Hematopoietic multipotent progenitor cell treated with erythropoietin and hydrocortisone succinate and interleukin-3 and kit ligand, for 6 days (in vitro differentiated cells): ENCODE data around the gene PMIS2.

Experiments used
- DNase-seq: peaks from one replicate; pipeline ENCODE4 v3.0.0-alpha.2; 2015

Gene PMIS2

GRCh38 chr19:35585848-35586247 is at the start of gene PMIS2:
TSS of gene PMIS2 (plus strand) at chr19:35586173. CDS start at chr19:35586260, 87 bp downstream.
- peak; percentile 42 for DNase-seq

DNA sequence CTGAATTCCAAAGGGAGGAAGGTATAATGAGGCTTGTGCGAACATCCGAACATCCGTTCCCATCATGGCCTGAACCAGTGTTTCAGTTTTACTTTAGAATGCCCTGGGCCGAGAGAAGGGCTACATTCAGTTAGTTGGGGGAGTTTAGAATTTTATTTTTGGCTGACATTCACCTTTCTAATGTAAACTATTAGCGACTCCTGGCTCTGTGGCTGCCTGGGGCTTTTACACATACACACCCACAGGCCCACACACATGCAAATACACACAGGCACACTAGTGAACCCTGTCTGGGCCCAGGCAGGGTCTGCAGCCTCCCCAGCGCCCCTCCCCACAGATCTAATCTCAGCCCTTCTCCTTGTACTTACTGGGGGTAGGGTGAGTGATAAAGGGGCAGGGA is 46.7 kb upstream of the PMIS2 start:
- DNase-seq: no peak

DNA sequence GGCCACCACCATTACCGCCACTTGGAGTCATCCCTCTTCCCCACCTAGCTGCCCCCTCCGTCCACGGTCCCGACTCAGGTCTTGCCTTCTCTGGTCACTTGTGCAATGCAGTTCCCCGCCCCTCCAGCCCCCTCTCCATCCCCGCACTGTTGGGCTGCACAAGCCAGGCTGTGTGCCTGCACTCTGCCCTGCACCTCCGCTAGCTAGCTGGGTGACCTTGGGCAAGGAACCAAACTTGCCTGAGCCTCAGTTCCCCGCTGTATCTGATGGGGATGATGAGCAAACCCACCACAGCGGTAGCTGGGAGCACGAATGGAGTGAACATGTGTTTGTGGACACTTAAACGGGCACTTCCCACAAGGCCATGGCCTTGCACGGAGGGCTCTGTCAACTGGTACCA is 46.1 kb upstream of the PMIS2 start:
- no peak for DNase-seq

DNA sequence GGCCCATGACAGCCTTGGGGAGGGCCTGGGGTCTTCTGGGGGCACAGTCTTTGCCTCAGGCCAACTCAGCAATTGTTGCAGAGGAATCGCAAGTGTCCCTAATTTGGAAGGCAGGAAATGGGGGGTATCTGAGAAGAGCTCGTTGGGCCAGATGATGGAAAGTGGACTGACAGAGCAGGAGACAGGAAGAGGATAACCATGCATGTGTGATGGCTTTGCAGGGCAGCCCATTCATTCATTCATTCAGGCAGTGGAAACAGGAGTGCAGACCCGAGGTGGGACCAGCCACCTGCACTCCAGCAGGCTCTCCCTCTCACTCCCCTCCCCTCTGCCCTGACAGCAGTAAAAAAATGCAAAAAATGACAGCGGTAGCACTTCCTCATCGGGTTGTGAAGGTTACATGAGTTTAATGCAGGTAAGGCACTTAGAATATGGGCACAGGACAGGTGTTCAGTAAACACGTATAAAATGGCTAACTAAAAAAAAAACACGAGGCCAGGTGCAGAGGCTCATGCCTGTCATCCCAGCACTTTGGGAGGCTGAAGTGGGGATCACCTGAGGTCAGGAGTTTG is 45.5 kb upstream of the PMIS2 start:
- no peak for DNase-seq

DNA sequence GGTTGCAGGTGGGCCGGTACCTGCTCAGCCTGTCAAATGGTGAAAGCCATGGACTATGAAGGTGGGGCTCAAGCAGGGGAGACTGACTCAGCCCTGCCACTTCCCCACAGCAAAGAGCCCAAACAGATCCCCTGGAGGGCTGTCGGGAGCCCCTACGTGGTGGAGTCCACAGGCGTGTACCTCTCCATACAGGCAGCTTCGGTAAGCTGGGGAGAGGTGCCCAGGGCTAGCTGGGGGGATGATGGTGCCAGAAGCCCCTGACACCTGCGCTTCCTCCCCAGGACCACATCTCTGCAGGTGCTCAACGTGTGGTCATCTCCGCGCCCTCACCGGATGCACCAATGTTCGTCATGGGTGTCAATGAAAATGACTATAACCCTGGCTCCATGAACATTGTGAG is 43.8 kb upstream of the PMIS2 start:
- no peak for DNase-seq

- DNase-seq: no peak
Observed at GRCh38 chr19:35543280-35544109, 42.5 kb upstream of the PMIS2 start.

DNA sequence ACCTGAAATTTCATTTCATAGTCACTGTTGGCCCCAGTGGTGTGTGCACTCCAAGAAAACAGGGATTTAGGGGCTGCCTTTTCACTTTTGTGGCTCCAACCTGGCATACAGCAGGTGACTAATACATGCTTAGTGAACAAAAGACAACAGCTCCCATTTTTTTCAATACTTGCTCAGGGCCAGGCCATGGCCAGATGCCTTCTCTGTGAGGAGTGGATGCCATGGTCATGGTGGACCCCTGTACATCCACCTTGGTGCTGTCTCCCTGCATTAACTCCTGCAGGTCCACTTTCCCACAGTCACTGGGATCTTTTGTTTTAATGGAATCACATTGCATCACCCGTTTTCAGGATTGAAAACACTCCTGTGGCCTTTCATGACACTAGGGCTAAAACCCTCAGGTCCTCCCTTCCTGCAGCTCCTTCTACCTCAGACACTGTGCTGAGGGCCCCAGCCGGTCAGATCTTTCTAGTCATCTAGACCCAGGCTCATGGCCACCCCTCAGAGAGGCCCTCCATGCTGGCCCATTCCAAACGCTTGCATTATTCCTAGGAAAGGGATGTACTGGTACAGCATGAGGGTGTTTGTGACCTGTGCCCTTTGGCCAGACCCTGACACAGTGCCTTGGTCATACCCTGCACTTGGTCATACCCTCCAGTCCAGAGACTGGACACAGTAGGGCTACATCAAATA is 41.7 kb upstream of the PMIS2 start:
- DNase-seq: no peak

DNA sequence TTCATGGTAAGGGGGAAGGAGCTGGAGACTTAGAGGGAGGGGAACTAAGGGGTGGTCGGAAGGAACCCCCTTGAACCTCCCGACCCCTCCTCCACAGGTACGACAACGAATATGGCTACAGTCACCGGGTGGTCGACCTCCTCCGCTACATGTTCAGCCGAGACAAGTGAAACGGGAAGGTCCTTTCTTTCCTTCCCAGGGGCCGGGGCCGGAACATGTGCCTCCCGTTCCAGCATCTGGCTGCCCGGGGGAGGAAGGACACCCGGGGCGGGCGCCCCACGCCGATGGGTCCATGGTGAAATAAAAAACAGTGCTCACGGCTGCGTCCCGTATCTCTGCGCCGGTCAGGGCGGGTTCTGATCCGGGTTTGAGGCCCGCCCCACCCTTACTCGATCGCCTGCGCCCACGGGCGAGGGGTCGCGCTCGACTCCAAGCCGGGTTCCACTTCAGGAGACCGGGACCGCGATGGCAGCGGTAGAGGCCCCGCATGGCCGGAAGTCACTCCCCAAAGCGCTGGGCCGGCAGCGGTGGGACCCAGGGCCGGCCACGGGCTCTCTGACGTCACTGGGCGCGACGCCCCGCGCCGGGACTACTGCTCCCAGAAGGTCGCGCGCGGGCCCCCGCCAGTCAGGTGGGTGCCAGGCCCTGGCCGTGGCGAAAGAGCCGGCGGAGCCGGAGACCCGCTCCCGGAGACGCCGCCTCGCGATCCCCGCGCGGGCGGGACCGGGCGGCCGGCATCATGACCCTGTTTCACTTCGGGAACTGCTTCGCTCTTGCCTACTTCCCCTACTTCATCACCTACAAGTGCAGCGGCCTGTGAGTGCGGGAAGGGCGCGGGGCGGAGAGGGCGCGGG is 40.7 kb upstream of the PMIS2 start, which contains the start of gene TMEM147:
TMEM147 (plus strand) TSS at position 626 of the 854 bp plus-strand sequence; CDS start at position 740, 114 bp downstream.
- peak; percentile 94 for DNase-seq

DNA sequence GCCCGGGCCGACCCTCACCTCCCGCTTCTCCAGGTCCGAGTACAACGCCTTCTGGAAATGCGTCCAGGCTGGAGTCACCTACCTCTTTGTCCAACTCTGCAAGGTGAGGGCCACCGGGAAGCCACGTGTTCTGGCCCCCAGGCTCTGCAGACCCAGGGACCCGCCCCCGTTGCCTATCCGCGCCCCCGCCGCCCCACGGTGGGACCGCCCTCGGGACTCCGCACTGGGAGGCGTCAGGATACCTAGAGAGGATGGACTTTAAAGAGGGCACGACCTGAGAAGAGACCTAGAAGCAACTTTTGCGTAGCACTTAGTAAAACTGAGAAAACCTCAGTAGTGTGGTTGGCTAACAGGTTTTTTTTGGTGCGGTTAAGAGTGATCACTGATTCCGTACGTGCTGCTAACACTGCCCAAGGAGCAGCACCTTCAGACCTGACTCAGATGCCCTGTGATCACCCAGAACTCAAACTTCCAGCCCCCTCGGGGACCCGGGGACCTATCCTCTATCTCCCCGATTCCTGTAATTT is 40.1 kb upstream of the PMIS2 start:
- peak; percentile 61 for DNase-seq

DNA sequence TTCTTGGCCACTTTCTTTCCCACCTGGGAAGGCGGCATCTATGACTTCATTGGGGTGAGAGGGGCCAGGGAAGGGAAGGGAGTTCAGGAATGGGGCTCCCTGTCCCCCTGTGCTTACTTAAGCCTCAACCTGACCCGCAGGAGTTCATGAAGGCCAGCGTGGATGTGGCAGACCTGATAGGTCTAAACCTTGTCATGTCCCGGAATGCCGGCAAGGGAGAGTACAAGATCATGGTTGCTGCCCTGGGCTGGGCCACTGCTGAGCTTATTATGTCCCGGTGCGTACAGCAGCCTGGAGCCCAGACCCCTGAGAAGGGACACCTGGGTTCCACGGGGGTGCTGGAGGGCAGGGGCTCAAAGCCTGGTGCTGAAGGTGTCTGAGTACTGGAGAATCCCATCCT is 39.4 kb upstream of the PMIS2 start:
- no peak for DNase-seq

- DNase-seq: peak; percentile 94
Observed at GRCh38 chr19:35549174-35549788, 36.7 kb upstream of the PMIS2 start.

DNA sequence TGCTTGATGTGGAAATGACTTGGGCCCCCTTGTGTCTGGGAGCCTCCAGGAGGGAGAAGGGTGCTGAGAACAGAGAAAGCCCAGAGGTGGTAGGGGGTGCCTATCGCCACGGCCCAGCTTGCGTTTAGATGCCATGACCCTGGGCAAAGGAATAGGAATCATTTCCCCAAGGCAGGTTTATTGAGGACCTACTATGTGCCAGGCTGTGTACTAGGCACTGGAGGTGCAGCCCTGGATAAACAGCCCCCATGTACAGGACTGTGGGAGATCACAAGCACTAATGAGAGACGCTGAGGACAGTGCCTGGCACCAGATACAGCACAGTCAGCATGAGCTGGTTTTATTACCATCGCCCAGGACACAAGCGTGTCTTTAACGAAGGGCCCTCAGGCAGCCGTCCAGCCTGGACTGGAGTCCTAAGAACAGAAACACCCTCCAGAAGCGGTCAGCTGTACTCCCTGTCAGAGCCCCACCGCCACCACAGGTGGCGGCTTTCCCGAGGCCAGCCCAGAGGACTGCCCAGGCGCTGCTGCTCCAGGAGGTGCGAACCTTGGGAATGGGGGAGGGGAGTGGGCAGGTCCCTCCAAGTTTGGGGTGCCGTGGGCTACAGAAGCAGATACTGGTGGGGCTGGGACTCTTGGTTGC is 36.0 kb upstream of the PMIS2 start:
- DNase-seq: no peak

DNA sequence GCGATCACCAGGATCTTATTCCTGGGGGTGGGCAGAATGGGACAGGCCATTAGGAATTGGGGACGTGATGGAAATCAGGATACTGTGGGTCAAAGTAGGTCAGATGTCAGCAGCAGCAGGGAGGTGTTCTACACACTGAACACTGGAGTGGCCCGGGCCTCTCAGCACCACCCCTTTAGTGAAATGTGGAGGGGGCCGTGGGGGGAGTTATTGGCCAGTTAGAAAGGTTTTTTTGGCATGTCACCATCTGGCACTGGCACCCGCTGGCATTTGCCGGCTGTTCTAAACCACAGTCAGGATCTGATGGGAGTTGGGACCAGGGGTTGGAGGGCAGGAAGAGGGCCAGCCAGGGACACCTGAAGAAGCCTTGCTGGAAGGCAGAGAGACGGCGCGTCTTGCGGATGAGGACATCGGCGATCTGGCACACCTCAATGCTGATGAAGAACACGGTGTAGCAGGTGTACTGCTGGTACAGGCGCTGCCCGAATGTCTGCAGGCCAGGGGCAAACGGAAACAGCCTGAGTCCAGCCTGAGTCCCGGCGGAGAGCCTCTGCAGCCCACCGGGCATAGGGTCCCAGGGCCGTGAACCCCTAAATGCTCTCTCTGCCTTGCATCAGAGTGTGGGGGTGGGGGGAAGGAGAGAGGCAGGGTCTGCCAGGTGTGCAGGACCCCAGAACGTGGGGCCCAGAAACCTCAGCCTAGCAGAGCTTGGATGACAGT is 34.7 kb upstream of the PMIS2 start:
- DNase-seq: no peak

DNA sequence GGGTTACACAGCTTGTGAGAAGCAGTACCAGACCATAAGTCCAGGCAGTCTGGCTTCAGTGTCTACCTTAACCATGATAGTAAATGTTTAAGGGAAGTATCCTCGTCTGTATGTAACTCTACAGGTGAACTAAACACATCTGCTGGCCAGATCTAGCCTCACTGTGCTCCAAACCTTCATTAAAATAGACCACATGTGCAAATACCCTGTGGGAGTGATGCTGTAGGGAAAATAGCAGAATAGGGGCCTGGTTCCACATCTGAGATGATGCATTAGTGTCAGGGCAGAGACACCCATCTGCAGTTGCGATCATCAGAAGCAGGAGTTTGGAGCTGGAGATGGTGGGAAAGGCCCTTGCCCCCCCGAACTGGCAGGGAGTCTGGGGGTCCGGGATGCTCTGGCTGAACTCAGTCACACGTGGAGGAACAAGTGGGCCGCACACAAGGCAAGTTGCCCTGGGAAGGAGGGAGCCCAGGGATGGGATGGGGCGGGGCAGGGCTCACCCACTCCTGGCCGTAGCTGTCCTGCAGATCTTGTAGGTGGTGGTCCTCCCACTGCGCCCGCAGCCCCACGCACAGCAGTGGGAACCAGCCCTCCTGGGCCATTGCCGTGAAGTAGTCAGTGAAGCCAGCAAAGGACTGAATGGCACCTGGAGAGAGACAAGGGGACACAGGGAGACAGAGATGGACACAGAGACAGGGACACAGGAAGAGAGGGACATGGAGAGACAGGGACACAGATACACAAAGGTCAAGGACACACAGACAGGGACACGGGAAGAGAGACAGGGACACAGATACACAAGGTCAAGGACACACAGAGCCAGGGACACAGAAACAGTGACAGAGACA is 33.2 kb upstream of the PMIS2 start:
- DNase-seq: no peak

DNA sequence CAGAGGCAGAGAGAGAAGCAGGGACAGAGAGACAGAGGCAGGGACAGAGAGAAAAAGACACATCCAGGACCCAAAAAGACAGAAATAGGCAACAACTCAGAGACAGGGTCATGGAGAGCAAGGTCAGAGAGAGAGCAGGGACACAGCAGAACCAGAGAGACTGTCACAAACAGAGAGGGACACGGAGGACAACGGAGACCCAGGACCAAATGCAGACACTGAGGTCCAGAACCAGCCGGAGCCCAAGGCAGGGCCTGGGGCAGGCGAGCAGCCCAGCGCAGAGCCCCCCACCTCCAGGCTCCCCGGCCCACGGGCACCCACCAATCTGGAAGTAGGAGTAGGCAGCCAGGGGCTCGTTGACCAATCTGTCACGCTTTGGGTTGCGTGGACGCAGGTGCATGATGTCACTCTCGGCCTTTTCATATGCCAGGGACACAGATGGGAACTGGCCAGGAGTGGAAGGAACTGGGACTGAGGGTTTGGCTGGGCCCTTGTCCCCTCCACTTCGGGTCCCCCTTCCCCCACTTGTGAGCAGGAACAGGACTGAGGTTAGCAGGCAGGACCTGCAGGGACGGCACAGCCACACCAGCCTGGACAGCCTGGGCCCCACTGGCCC is 32.5 kb upstream of the PMIS2 start:
- DNase-seq: no peak

DNA sequence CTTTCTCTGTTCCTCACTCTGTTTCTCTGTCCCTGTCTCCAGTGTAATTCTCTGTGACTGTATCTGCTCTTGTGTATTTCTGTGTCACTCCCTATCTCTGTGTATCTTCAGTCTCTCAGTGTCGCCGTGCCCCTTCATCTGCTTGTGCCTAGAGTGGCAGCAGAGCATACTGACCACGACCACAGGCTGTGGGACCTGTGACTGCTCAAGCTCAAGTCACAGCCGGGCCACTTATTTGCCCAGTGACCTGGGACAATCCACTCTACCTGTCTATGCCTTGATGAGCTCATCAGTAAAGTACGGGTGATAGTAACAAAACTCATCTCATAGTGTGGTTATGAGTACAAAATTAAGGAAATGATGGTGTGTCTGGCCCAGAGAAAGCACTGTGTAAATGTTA is 31.9 kb upstream of the PMIS2 start:
- DNase-seq: no peak

DNA sequence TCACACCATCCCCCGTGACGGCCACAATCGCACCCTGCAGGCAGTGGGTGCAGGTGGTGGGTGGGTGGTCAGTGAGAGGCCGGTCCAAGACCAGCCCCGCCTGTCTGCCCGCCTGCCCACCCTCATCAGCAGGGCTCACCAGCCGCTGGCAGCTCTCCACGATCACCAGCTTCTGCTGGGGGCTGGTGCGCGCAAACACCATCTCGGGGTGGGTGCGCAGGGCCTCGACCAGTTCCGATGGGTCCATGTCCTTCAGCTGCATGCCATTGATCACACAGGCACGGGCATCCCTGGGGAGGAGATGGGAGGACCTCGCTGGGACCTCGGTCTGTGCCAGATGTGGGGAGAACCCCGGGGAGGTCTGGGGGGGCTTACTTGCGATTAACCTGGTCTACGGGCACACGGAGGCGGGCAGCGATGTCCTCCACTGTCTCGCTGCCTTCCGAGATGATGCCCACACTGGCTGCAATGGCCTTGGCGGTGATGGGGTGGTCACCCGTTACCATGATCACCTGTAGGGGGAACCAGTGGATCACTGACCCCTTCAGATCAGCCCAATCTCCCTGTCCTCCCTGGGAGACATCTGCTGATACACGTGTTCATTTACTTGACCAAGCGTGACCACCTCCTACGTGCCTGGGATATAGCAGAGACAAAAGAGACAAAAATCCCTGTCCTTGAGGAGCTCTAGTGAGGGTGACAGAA is 30.5 kb upstream of the PMIS2 start:
- DNase-seq: peak; percentile 55

- DNase-seq: no peak
Observed at GRCh38 chr19:35556025-35556590, 29.9 kb upstream of the PMIS2 start.
